AG09319 (cell line): ENCODE results near the gene SPON2.
A peak's percentile ranks its signal among the peaks of the same experiment; 100 is the strongest.

Experiments
- DNase-seq: peaks from one replicate; pipeline ENCODE4 v3.0.0-alpha.2; 2010; ENCODE audit warnings: low read depth; ENCODE audit errors: extremely low read depth
- CTCF ChIP-seq: IDR thresholded peaks from 2 replicates; pipeline ENCODE4 v1.5.1; 2011; ENCODE audit warnings: low read depth, mild to moderate bottlenecking, inconsistent platforms, low read length, moderate library complexity

The SPON2 gene

GRCh38 chr4:1211891-1212545, 39.6 kb upstream of the SPON2 start:
- no peak for DNase-seq
- TF ChIP-seq CTCF, result no peak

DNA sequence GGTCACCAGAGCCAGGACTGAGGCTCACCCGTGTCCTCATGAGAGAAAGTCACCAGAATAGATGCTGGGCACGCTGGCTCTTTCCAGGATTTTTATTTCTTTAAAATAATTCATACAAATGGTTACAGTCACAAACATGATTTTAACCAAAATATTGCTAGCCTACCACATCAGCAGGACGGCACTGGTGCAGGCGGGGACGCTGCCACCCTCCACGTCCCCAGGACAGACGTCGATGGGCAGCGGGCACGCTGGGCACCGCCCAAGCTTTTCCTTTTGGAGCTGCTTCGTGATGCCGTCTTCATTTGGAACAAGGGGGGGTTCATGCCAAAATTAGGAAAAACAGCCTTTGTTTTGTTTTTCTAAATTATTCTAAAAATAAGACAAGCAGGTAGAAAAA, 39.0 kb upstream of the SPON2 start:
- no peak for TF ChIP-seq CTCF
- no peak for DNase-seq

DNA sequence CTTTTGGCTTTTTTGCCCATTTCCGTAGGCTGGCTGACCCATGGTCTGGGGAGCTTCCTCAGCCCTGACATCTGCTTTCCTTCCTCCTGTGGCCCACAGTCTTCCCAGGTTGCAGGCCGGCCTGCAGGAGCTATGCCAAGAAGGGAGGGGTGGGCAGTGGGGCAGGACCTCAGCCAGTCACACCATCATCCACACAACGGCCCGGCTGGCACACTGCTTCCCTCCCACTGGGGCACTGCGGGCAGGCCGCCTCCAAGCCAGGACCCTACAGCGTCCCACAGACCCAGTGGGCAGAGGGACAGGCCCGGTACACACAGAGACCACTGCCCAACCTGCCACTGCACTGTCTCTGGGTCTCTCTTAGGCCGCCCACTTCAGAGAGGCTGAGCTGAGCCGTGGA, 38.6 kb upstream of the SPON2 start:
- no peak for DNase-seq
- no peak for TF ChIP-seq CTCF

DNA sequence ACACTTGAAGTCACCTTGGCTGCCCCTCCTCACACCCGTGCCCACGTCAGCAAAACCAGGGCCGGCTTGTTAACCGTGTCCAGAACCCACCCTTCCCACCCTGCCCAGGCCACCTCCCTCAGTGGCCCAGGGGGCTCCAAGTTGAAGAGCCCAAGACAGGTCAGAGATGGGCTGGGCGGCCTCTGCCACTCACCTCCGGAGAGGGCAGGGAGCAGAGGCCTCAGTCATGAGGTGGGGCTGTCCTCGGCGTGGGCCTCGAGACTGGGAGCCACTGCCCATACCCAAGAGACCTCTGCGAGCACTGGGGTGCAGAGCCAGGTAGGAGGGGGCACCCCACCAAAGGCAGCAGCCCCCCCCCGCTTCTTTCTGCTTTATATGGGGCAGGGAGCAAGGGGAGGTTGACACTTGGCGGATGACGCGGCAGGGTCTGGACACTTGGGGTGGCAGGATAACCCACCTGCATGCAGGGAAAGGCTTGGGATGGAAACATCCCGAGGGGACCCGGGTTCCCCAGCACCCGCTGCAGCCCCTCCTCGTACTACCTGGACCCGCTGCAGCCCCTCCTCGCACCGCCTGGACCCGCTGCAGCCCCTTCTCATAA, 38.0 kb upstream of the SPON2 start:
- no peak for DNase-seq
- no peak for TF ChIP-seq CTCF

DNA sequence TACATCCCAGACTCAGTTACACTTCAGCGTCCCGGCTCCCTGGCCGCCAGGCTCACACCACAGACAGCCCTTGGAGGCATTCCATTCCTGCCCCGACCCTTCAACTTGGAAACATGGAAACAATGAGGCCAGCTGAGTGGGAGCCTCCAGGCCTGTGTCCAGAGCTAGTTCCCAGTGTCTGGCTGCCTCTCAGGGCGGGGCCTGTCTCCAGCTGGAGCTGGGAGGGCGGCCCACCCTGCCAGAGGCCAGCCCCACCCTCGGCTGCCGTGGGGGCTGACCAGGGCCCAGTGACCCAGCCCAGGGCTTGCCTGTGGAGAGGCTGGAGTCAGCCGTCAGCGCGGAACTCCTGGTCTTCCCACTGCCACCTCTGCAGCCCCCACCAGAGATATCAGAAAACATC, 37.4 kb upstream of the SPON2 start:
- DNase-seq, result peak; percentile 44
- no peak for TF ChIP-seq CTCF

DNA sequence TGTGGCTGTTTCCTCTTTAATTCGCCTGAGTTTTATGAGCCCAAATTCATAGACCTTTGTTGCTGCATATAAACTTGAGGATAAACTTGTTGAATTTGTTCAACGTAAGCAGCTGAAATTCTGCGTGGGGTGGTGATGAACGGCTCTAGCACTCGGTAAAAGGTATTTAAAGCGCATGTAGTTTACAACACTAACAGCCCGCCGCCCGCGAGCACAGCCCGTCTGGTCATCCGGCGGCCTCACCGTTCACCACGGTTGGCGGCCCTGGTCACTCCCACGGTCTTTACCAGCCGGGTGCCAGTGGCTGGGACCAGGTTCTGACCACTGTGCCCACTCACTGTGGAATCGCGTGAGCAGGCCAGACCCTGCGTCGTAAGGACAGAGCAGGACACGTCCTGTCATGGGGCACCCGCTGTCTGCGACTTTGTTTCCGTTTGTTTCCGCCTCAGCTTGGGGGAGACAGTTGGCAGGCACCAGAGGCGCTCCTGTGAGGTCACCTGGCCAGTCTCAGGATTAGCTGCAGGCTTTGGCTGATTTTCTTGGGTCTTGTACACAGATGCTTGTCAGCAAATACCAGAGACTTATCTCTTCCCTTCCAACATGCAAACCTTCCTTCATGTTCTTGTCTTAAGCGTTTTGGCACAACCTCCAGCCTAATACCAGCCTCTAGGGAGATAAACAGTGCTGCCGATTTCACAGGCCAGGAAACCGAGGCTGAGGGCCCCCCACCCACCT, 36.8 kb upstream of the SPON2 start:
- no peak for DNase-seq
- no peak for TF ChIP-seq CTCF

GRCh38 chr4:1208266-1208961, 36.0 kb upstream of the SPON2 start:
- TF ChIP-seq CTCF, result no peak
- no peak for DNase-seq
